GM12864 (cell line): ENCODE results near the gene PCNX1.
"Not testable (repeated sequence)": the region's sequence is repeated elsewhere in the genome, so short reads cannot be mapped to it uniquely, and the experiment has no call there.

Experiments used
- DNase-seq: peaks from one replicate; pipeline ENCODE4 v3.0.0-alpha.2; 2011; ENCODE audit warnings: low read depth
- H3K4me3 ChIP-seq: 2 replicates; pipeline ENCODE4 v1.5.1; 2011; ENCODE audit warnings: mild to moderate bottlenecking, low read depth, low read length, control low read depth
- CTCF ChIP-seq: IDR thresholded peaks from 2 replicates; pipeline ENCODE4 v1.5.1; 2011; ENCODE audit warnings: low read depth, mild to moderate bottlenecking, moderate library complexity, low read length, control low read depth, inconsistent platforms; ENCODE audit errors: missing control alignments

Gene PCNX1

GRCh38 chr14:71060274-71060673 lies 153.0 kb downstream of the PCNX1 start:
- H3K4me3 ChIP-seq: no peak overlapping the region
- no peak for TF ChIP-seq CTCF

GRCh38 chr14:71060825-71061455 lies 153.7 kb downstream of the PCNX1 start:
- no peak for DNase-seq
- no peak for TF ChIP-seq CTCF
- H3K4me3 ChIP-seq: no peak overlapping the region

More at GRCh38 chr14:71060274-71060673, 153.0 kb downstream of the PCNX1 start:
- DNase-seq: no peak

DNA sequence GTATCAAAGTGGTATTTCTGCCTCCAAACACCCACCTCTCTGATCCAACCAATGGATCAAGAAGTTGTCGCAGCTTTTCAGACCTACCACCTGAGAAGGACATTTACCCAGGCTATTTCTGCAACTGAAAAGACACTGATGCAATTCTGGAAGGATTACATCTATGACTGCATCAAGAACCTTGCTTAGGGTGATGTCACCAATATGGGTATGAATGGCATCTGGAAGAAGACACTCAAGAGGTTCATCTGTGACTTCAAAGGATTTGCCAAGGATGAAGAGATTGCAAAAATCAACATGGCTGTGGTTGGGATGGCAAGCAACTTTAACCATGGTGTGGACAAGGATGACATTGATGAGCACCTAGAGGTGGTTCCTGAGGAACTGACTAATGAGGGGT lies 154.2 kb downstream of the PCNX1 start:
- H3K4me3 ChIP-seq: no peak overlapping the region
- no peak for DNase-seq
- no peak for TF ChIP-seq CTCF

DNA sequence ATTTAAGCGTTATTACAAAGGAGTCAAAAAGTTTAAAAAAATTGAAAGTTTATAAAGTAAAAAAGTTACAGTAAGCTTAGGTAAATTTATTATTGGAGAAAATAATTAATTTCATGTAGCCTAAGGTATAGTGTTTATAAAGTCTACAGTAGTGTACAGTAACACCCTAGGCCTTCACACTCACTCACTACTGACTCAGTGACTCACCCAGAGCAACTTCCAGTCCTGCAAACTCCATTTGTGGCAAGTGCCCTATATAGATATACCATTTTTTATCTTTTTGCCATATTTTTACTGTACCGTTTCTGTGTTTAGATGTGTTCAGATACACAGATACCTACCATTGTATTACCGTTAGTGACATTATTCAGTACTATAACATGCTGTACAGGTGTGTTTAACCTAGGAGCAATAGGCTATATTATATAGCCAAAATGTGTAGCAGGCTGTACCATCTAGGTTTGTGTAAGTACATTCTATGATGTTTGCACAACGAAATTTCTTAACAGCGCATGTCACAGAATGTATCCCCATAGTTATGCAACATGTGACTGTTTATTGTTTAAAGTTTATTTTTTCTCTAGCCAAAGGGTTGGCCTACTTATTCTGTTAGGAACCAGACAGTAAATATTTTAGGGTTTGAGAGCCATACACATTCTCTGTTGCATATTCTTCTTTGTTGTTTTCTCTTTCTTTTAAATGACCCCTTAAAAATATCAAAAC lies 155.5 kb downstream of the PCNX1 start:
- DNase-seq: no peak
- TF ChIP-seq CTCF: no peak
- no peak overlapping the region for H3K4me3 ChIP-seq

DNA sequence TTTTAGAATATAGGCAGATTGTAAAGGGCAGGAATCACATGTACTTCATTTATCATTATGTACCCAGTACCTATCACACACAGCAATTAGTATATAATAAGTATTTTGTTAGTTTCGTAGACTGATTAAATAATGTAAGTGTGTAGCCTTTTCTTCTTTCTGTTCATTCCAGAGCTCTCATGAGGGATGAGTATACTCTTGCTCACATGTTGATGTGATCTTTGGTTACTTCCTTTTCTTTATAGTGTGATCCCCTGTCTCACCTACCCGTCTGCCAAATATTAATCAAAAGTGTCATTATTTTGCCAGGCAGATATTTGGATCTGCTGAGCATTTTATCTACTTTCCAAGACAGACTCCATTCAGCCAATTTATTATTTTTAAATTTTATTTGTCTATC lies 156.1 kb downstream of the PCNX1 start:
- DNase-seq: no peak
- no peak for TF ChIP-seq CTCF
- H3K4me3 ChIP-seq: no peak overlapping the region

DNA sequence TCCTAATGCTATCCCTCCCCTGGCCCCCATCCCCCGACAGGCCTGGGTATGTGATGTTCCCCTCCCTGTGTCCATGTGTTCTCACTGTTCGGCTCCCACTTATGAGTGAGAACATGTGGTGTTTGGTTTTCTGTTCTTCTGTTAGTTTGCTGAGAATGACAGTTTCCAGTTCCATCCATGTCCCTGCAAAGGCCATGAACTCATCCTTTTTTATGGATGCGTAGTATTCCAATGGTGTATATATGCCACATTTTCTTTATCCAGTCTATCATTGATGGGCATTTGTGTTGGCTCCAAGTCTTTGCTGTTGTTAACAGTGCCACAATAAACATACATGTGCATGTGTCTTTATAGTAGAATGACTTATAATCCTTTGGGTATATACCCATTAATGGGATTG lies 157.5 kb downstream of the PCNX1 start:
- not testable (repeated sequence) for H3K4me3 ChIP-seq, DNase-seq

- DNase-seq: no peak
- no peak for TF ChIP-seq CTCF
- H3K4me3 ChIP-seq: no peak overlapping the region
Measured at GRCh38 chr14:71070169-71070568, 162.9 kb downstream of the PCNX1 start.
